RPMI8226 (cell line): ENCODE results near the gene DAB2.
A peak's percentile ranks its signal among the peaks of the same experiment; 100 is the strongest.
"Not testable (repeated sequence)": the region's sequence is repeated elsewhere in the genome, so short reads cannot be mapped to it uniquely, and the experiment has no call there.

Source experiments
- DNase-seq: peaks from one replicate; pipeline ENCODE4 v3.0.0-alpha.2; 2015

DAB2 gene

DNA sequence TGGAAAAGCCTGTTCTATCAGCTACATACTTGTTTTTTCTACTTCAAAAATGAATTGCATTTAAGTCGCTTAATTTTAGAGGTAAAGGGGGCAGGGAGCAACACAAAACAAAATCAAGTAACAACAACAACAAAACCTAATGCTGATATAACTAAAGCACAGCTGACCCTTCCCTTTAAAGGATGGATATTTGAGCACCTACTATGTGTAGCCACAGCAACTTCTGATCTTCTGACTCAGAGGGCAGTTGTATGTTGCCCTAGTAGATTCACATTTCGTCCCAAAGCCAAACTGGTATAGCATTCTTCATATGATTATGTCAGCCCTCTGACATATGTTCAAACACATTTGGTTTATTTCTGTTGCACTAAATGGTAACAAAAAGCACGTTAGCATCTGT is 6.8 kb downstream of the DAB2 start:
- no peak for DNase-seq

DNA sequence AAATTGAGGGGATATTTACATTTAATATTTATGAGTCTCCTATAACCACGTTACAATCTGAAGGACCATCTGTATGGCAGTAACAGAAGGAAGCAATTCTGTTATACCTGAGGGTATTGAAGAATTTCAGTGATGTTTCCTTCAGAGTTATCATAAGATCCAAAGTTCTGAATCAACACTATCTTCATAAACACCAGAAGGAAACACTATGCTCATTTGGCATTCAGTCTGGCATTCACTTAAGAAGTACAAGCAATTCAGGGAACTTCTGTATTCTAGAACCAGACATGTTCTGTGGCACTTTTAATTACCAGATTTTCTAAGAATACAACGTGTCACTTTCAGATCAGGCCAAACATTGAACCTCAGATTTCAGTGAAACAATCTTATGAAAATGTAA is 9.6 kb downstream of the DAB2 start:
- no peak for DNase-seq

DNA sequence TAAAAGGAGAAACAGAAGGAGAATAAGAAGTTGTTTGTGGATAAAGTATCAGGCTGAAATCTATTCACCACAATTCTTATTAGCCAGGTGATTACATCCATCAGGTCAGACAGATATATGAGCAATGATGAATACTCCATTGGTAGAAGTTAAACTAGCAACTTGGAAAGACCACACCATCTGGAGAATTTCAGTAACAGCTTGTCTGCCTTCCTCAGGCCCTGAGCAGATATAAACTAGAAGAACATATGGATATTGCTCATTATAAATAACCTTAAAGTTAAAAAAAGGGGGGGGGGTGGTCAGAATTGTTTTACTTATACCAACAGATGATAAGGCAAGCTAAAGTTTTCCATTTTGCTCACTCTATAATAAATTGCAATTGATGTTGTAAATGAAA is 10.4 kb downstream of the DAB2 start:
- no peak for DNase-seq

DNA sequence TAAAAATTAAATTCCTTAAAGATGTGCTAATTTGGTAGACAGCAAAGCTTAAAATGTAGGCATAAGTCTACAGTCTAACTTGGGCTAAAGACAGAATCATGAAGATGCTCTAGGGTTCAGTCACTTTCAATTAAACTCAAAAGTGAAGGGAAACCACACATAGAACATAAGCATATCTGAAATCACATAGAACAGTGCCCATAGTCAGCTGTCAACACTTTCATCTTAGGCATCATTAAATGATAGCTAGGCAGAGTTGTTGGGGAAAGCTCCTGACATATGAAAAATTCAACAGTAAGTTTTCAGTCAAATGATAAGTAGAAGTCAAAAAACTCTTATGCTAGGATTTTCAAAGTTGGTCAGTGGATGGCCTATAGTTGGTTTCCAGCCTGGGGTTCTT is 11.0 kb downstream of the DAB2 start:
- no peak for DNase-seq

DNA sequence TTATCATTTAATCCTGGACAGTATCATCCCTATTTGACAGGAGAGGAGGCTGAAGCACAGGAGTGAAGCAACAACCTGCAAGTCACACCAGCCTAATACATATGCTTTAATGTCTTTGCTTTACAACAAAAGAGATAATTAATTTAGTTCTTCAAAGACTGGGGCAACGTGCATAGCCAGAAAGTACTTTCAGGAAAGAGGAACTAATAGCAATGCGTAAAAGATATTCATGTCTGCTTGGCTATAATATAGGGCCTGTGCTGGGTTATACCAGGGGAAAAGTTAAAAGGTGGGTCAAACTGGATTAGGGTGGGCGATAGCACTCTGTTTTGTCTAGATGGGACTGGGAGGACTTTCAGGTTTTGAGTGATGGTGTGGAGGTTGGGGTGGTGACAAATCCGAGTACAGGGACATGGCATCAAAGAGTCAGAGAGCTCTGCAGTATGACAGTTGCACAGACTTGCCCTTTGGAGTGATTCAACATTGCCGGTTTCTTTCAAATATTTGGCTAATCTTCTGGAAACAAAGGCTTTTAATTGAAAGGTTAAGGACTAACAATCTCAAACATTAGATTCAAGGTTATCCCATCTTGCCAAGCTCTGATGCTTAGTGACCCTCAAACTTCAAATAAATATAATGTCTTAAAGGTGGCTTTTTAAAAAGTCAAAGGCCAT is 11.9 kb downstream of the DAB2 start:
- no peak for DNase-seq

DNA sequence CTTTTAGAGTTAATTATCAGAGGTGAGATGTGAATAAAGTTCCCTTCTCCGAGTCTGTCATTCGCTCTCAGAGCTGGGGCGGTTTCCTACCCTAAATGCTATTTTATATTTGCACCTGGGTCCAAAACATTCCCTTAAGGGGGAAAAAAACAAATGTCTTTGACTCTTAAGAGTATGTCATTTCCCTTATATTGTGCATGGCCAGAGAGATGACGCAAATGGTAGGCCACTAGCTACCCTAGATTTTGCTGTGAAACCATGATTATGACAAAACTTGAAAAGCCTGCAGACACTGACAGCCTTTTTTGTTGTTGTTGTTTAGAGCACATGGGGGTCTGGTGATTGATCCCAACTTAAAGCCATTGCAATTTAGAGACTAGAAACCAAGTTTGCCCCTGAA is 12.8 kb downstream of the DAB2 start:
- DNase-seq, result no peak

DNA sequence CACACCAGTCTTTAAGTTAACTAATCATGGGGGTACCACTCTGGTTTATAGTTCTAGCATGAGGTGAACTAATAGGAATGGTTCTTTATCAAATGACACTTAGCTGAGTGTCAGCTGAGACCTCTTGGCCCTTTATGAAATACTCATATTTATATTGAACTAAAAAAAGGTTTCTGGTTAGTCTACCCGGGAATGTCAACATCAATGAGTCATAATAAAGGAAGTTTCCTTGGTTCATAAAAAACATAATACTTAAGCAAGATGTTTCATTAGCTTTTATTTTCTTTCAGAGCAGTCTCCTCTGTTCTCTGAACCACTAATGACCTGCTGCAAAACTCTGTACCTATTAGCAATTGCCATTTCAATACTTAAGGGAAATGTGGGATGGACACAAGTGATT is 13.7 kb downstream of the DAB2 start:
- no peak for DNase-seq

DNA sequence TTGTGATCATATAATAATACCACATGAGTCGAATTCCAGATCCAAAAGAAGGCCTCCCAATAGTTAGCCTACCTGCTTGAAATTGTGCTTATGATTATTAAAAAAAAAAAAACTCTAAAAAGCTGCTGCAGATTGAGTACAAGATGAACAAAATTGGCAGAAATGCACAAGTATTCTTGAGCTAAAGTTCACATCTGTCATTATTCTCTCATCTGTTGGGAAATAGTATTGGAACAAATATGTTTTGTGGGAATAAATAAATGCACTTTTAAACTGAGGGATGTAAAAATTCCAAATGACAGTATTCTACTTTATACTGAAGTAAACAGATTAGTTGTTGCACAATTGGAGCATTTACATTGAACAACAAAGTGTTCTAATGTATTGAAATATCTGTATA is 15.7 kb downstream of the DAB2 start:
- no peak for DNase-seq

DNA sequence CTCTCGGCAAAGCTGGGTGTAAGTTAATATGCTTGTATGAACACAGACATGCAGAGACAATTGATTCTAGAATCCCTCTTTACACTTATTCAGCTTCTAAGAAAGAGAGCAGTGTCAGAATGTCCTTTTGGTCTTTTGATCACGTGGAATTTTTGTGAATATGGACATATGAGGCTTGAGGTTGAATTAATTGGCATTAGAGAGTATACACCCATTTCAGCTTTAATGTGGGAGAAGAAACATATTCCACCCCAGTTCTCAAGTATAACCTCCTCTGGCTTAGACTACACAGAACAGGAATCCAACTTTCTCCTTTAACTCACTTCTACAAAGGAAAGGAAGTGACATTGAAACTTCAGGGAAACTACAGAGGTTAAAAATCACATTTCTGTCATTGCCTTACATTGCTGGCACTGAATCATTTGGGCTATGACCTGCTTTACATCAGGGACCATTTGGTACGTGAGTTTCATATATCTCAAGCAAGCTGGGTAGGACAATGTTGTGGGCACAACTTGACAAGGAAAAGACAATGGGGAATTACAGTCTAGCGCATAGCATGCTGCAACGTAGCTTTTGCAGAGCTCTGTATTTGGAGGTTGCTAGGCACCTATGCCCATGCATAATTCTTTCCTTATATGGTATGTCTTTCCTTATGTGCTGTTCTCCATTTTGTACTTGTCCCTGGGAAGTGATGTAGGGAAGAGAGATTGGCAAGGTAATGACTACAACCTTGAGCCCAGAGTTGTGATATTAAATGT is 19.5 kb downstream of the DAB2 start:
- DNase-seq, result no peak

DNA sequence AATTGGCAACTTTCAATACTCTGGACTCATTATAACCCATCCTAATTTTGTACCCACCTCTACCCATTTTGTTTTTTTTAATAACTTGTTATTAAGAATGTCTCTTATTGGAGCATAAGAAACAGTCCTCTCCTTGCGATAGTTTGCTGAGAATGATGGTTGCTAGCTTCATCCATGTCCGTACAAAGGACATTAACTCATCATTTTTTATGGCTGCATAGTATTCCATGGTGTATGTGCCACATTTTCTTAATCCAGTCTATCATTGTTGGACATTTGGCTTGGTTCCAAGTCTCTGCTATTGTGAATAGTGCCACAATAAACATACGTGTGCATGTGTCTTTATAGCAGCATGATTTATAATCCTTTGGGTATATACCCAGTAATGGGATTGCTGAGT is 21.0 kb downstream of the DAB2 start:
- DNase-seq, result not testable (repeated sequence)

DNA sequence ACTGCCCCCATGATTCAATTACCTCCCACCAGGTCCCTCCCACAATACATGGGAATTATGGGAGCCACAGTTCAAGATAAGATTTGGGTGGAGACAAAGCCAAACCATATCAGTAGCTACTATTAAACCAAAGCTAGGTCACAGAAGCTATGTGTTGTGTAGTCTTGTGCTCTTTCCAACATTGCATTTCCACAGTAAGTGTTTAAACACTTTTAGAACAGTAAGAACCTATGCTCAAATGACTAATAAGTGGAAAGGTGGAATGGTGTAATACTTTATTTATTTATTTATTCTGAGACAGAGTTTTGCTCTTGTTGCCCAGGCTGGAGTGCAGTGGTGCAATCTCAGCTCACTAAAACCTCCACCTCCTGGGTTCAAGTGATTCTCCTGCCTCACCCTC is 22.6 kb downstream of the DAB2 start:
- DNase-seq, result not testable (repeated sequence)

DNA sequence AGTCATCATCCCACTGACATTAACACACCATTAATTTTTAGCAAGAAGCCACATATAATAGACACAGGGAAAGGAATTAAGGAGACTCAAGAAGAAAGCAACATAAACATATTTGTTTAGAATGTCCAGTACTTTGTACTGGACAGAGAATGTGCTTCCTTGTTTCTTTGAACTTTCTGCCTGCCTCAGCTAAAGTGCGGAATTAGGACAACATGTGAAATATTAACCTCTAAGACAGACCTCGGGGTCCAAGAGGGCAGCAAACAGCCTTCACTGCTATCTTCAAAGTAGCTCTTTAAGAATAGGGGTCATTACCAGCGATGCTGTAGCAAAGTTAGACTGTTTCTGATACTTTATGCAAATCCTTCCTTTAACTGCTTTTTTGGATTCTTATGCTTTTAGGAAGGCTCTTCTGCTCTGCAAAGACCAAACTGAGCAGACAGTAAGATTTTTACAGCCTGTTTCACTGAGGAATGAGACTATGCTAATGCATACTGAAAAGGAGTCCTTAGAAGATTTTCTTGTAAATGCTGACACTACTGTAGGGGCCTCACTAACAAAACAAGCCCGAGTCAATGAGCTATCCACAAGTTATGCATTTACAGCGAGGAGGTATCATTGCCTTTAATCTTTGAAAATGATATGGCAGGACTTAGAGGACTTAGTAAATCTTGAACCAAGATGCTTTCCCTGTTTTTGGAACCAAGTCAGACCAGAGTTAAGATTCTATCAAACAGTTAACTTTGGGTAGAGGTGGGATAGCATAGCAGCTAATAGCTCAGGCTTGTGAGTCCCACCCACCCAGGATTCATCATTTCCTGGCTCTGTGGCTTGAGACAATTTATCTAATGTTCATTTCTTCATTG is 23.8 kb downstream of the DAB2 start:
- DNase-seq, result no peak

DNA sequence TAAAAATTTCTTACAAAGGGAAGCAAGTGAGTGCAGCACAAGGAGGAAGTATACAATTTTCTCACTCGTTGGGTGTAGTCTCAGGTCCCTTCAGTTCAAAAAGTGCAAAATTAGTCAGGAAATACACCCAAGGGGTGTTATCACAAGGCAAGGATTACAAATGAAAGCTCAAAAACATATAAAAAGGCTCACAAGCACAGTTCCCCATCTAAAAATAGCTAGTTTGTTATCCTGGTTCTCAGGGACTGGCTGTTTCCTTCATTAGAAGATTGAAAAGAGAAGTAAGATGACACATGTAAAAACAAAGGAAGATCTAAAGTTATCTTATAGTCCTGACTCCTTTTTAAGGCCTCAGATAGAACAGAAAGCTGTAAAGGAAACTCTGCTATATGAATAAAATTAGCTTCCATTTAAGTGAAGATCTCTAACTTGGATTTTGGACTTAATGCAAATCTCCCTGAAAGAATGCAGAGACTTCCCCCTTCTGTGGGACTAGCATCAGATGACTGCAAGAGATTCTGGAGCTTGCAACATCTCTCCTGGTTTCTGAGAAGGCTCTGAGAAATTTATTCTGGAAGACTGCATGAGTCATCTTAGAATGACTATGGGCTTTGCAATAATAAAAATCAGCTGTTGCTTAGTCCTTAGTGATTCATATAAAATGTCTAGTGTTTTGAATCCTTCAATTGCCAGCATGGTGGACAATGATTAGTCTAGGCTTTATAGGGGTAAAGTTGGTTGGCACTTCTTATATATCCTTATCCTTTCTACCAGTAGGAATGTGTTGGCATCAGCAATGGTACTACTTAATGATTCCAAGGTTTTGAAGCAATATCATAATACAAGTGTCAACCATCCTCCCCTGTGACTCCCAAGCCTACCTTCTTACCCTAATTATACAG is 25.4 kb downstream of the DAB2 start:
- DNase-seq, result no peak

DNA sequence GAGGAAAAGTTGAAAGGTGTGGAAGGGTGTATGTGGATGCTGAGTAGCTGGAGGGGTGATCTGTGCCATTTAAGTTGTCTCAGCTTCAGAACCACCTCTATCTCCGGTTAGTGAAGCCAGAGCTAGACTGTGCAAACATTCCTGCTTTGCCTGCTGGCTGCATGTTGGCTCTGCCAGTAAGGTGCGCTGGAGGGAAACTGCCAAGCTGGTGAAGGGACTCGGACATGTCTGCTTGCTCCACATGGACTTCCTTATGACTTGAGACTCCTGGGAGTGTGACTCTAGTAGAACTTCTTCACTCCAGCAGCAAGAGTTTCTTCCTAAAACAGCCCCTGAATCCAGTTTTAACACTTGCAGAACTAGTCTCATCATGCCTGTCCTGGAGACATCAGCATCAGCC is 27.9 kb downstream of the DAB2 start:
- DNase-seq, result no peak

DNA sequence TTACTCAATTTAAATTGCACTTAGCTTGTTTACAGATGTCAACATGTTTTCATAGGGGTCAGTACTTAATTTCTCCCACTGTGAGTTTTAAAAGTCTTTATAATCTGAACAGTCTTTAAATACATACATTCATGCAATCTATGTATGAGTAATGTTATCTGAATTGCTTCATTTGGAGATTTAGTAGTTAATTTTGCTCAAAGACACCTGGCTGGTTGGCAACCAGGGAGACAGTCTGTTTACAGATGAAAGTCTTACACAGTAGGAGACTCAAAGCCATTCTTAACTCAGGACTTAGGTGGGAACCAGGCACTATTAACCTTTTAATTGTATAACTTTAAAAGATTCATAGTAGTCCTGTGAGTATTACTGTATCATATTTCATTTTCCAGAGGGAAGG is 29.3 kb downstream of the DAB2 start:
- no peak for DNase-seq

DNA sequence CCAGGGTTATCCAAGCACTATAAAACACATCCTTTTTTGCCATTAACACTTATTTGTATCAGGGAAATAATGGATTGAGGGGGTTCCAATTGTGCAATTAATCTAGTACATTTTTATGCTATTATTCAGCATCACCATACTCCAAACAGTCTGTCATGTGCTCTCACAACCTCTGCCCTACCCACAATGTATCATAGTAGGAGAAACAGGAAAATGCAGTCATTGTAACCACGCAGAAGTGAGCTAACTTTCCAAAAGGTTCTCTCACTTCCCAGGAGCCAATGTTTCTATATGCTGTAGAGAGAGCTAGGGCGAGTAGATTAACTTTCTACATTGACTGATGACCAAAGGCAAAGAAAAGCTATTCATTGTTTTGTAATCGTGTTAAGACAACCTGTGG is 29.8 kb downstream of the DAB2 start:
- DNase-seq, result no peak

DNA sequence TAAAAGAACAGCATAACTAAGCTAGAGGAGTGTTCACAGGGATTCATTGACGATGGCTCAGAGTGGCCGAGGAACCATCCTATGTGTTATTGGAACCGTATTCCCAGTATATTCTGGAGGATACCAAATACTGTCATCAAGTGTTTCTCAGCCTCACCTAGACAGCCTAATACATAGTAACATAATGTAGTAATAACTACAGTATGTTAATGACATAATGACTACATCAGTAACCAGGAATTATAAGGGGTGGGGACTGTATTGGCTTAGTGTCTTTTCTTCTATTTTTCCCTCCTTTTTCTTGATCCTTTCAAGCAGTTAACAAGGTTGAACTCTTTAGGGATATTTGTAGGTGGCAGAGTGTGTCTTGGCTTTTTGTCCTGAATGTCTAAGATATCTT is 33.8 kb downstream of the DAB2 start:
- no peak for DNase-seq

DNA sequence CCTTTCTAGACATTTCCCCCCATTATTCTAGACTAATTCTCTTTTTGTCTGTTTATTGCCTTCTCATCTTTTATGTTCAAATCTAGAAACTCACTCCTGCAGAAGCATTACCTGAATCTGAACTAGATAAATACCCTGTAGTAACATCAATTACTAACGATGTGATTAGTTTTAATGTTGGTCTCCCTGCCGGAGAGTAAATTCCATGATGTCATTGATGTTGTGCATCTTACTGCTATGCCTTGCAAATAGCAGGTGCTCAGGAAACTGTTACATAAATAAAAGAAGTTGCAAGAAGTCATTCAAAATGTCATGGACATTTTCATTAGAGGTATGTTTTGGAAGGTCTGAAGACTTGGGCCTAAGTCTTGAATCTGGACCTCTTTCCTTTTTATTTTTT is 37.5 kb downstream of the DAB2 start:
- DNase-seq, result no peak

DNA sequence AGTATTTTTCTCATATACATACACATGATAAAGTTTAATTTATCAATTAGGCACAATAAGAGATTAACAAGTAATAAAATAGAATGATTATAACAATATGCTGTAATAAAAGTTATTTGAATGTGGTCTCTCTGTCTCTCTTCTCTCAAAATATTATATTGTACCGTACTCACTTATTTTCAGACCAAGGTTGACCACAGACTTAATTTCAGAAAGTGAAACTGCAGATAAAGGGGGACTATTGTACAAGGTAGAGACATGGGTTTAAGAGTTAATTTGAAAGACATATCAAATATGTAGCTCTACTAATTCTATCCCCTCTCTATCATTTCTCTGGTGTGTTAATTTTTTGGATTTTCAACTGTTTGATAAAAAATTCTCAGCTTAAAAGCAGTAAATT is 40.5 kb downstream of the DAB2 start:
- DNase-seq, result no peak

DNA sequence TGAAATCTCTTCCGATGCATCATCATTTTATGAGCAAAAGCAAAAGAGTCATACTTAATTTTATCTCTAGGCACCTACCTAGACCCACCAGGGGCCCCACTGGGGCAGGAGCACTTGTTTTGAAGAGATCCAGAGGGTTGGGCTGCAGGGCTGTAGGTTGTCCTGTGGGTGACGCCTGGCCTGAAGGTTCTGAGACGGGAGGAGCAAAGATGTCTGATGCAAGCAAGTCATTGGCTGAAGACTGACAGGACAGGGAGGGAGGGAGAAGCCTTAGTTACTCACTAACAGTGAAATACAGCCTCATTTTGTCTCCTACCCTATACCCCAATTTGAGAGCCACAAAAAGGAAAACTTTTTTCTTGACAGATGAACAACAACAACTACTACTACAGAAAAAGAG is 43.4 kb downstream of the DAB2 start:
- no peak for DNase-seq

DNA sequence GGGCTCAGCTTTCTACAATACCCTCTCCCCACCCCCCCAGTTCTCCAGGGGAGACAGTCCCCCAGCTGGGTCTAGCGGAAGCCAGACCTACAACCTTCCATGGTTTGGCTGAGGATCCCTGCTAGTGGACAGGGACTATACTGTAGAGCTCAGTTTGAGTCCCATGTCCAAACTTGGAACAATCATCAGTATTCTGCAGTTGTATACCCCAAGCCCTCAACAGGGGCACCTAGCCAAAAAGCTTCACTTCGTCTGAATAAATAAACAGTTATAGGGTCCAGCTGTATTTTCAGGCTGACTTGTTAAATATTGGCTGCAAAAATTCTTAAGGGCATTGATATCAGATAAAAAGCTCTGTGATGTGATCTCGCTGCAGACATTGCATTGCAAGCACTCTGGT is 45.1 kb downstream of the DAB2 start:
- DNase-seq, result no peak

DNA sequence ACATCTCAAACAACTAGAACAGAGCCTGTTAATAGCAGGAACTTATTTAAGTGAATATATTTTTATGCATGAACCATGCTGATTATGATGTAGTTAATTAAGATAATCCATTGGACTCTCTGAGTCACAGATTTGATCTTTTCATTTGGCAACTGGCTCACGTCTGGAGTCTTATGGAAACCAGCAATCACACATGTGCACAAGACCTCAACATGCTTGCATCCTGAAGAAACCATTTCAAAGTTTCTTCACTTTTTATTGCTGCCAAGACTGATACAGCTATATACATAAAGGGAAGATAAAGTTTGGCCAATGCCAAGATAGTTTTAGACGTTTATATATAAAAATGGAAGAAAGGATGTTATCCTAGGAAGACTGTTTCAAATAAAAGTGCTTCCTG is 47.2 kb downstream of the DAB2 start:
- DNase-seq, result no peak

DNA sequence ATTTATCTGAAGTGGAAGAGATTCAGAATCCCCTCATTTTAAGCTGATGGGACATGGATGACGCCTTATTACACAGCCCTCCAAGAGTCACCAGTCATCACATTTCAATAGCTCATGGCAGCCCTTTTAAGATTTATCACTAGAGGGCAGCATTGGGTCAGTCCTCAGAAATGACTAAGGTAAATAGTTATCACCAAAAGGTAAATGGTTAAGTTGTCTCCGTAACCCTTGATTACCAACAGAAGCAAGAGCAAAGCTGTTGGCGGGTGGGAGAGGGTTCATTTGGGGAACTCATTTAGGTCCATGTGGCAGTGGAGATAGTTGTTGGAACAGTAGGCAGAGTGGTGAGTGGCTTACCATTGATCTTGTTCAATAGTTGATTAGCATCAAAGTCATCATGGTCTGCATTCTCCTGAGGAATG is 48.5 kb downstream of the DAB2 start:
- DNase-seq, result peak; percentile 68
